IMR-90 (cell line): Measurements from ENCODE around the gene ATRN. TPM values are rescaled to one million over a fixed set of nuclear protein-coding genes. Genes with fewer than 3 reads are reported as not detected.

Source experiments
- ATAC-seq: fragments of 200-7000 bp; cut with Tn5 transposase; 2 replicates; pipeline ENCODE4 v1.9.1; 2020; ENCODE audit warnings: low read depth, mild to moderate bottlenecking, moderate library complexity
- BruUV-seq: library from RNA; stranded (reverse); fragments of 400-500 nt; replicated peaks from 2 replicates; lab custom pipeline; 2021; lab: Mats Ljungman, UMichigan
- CTCF ChIA-PET: fragments of 300-600 bp; formaldehyde crosslinking; extraction: SDS; loops from one replicate; lab custom pipeline; 2021; ENCODE audit warnings: antibody characterized with exemption; lab: Yijun Ruan, JAX
- POLR2A ChIA-PET: fragments of 300-600 bp; sonication (Branson Sonifier 250); formaldehyde crosslinking; loops from one replicate; lab custom pipeline; 2022; ENCODE audit warnings: antibody characterized with exemption; ENCODE audit not compliant: unreplicated experiment; lab: Charles Lee
- DNase-seq: peaks from one replicate; pipeline ENCODE4 v3.0.0; 2013
- H2AFZ ChIP-seq: replicated peaks from 2 replicates; pipeline ENCODE3; 2013; ENCODE audit warnings: low read length, mild to moderate bottlenecking; ENCODE audit not compliant: poor library complexity
- H2AK5ac ChIP-seq: 2 replicates; pipeline ENCODE4 v1.6.1; 2013; ENCODE audit warnings: low read depth, low read length, inconsistent platforms
- H2AK9ac ChIP-seq: replicated peaks from 2 replicates; pipeline ENCODE3; 2013; ENCODE audit warnings: mild to moderate bottlenecking, low read depth, low read length, moderate library complexity; ENCODE audit not compliant: poor library complexity
- H2BK120ac ChIP-seq: 2 replicates; pipeline ENCODE4 v1.6.1; 2013; ENCODE audit warnings: low read depth, low read length, inconsistent platforms
- H2BK15ac ChIP-seq: 3 replicates; pipeline ENCODE4 v1.6.1; 2013; ENCODE audit warnings: low read depth, low read length, inconsistent platforms
- H2BK20ac ChIP-seq: 2 replicates; pipeline ENCODE4 v1.6.1; 2013; ENCODE audit warnings: low read depth, mild to moderate bottlenecking, inconsistent platforms, low read length, moderate library complexity
- H2BK5ac ChIP-seq: 2 replicates; pipeline ENCODE4 v1.6.1; 2013; ENCODE audit warnings: mild to moderate bottlenecking, low read depth, low read length, inconsistent platforms; ENCODE audit not compliant: poor library complexity, severe bottlenecking
- H3K14ac ChIP-seq: replicated peaks from 2 replicates; pipeline ENCODE4 v1.6.1; 2013; ENCODE audit warnings: low read depth, low read length, inconsistent platforms
- H3K18ac ChIP-seq: 2 replicates; pipeline ENCODE4 v1.6.1; 2013; ENCODE audit warnings: low read depth, low read length, control low read depth
- H3K23ac ChIP-seq: 2 replicates; pipeline ENCODE4 v1.6.1; 2013; ENCODE audit warnings: low read depth, low read length, inconsistent platforms
- H3K27ac ChIP-seq: 2 replicates; pipeline ENCODE4 v1.5.1; 2013; ENCODE audit warnings: mild to moderate bottlenecking, control low read depth, low read length; ENCODE audit not compliant: insufficient read depth
- H3K27me3 ChIP-seq: 2 replicates; pipeline ENCODE4 v1.6.1; 2013; ENCODE audit warnings: low read length; ENCODE audit not compliant: control insufficient read depth, insufficient read depth
- H3K36me3 ChIP-seq: 2 replicates; pipeline ENCODE4 v1.6.1; 2013; ENCODE audit warnings: low read length, mixed read lengths; ENCODE audit not compliant: control insufficient read depth, insufficient read depth
- H3K4ac ChIP-seq: 2 replicates; pipeline ENCODE4 v1.6.1; 2013; ENCODE audit warnings: low read depth, low read length, inconsistent platforms
- H3K4me1 ChIP-seq: 2 replicates; pipeline ENCODE4 v1.6.1; 2013; ENCODE audit warnings: low read length, mixed read lengths; ENCODE audit not compliant: control insufficient read depth, insufficient read depth
- H3K4me2 ChIP-seq: 2 replicates; pipeline ENCODE4 v1.6.1; 2013; ENCODE audit warnings: low read depth, mild to moderate bottlenecking, control low read depth, low read length, moderate library complexity
- H3K4me3 ChIP-seq: 2 replicates; pipeline ENCODE4 v1.5.1; 2013; ENCODE audit warnings: low read depth, mild to moderate bottlenecking, control low read depth, low read length, moderate library complexity; ENCODE audit not compliant: insufficient read depth
- H3K56ac ChIP-seq: 2 replicates; pipeline ENCODE4 v1.6.1; 2013; ENCODE audit warnings: low read length, inconsistent platforms; ENCODE audit not compliant: insufficient read depth; ENCODE audit errors: extremely low read depth
- H3K79me1 ChIP-seq, 2 experiments: 2 replicates each; pipeline ENCODE4 v1.6.1; 2013; ENCODE audit warnings: low read length in 2 of 2, inconsistent platforms in 1 of 2, low read depth in 1 of 2
- H3K9ac ChIP-seq: 2 replicates; pipeline ENCODE4 v1.6.1; 2013; ENCODE audit warnings: low read depth, low read length, control low read depth
- H3K9me1 ChIP-seq: 2 replicates; pipeline ENCODE4 v1.6.1; 2013; ENCODE audit warnings: low read length, inconsistent platforms; ENCODE audit not compliant: insufficient read depth
- H3K9me3 ChIP-seq: 2 replicates; pipeline ENCODE4 v1.6.1; 2013; ENCODE audit warnings: low read length; ENCODE audit not compliant: control insufficient read depth, insufficient read depth
- H4K20me1 ChIP-seq: 2 replicates; pipeline ENCODE4 v1.6.1; 2013; ENCODE audit warnings: low read length, inconsistent platforms; ENCODE audit not compliant: insufficient read depth
- H4K5ac ChIP-seq: 2 replicates; pipeline ENCODE4 v1.6.1; 2013; ENCODE audit warnings: mild to moderate bottlenecking, low read depth, low read length, control low read depth
- H4K8ac ChIP-seq, 2 experiments: 2 replicates each; pipeline ENCODE4 v1.6.1; 2013; ENCODE audit warnings: low read depth in 2 of 2, low read length in 2 of 2, control low read depth in 1 of 2, inconsistent platforms in 1 of 2
- H4K91ac ChIP-seq: 2 replicates; pipeline ENCODE4 v1.6.1; 2013; ENCODE audit warnings: low read depth, low read length, inconsistent platforms; ENCODE audit not compliant: insufficient read depth
- BHLHE40 ChIP-seq: fragments of 150-350 bp; IDR thresholded peaks from 2 replicates; pipeline ENCODE4 v1.6.1; 2016; ENCODE audit warnings: mild to moderate bottlenecking, low read depth, low read length
- CHD1 ChIP-seq: IDR thresholded peaks from 2 replicates; pipeline ENCODE4 v1.6.1; 2012; ENCODE audit warnings: low read depth, low read length, improper control_type of control experiment
- FOS ChIP-seq: fragments of 150-350 bp; IDR thresholded peaks from 2 replicates; pipeline ENCODE4 v1.6.1; 2016; ENCODE audit warnings: low read depth, low read length
- MAFK ChIP-seq: IDR thresholded peaks from 2 replicates; pipeline ENCODE4 v1.6.1; 2012; ENCODE audit warnings: low read depth, low read length, improper control_type of control experiment
- MAZ ChIP-seq: IDR thresholded peaks from 2 replicates; pipeline ENCODE4 v1.6.1; 2012; ENCODE audit warnings: low read depth, mild to moderate bottlenecking, low read length, improper control_type of control experiment, moderate library complexity, borderline replicate concordance
- MXI1 ChIP-seq: IDR thresholded peaks from 2 replicates; pipeline ENCODE4 v1.6.1; 2012; ENCODE audit warnings: low read depth, mild to moderate bottlenecking, low read length, moderate library complexity, borderline replicate concordance
- POLR2A ChIP-seq: IDR thresholded peaks from 2 replicates; pipeline ENCODE4 v1.6.1; 2012; ENCODE audit warnings: mild to moderate bottlenecking, low read depth, low read length
- RCOR1 ChIP-seq: IDR thresholded peaks from 2 replicates; pipeline ENCODE4 v1.6.1; 2012; ENCODE audit warnings: mild to moderate bottlenecking, low read length, improper control_type of control experiment; ENCODE audit not compliant: insufficient replicate concordance
- RFX5 ChIP-seq: IDR thresholded peaks from 2 replicates; pipeline ENCODE4 v1.8.0; 2012; ENCODE audit warnings: low read depth, mild to moderate bottlenecking, low read length, moderate library complexity
- WGBS, 2 experiments: methylation state at CpG; one replicate each; pipeline versions ENCODE4 v1.1.5 to v1.1.7; 2013; ENCODE audit warnings: missing lambda C conversion rate in 2 of 2; ENCODE audit not compliant: insufficient read length in 1 of 2; ENCODE audit errors: extremely low coverage in 2 of 2; 5-methylcytosine and 5-hydroxymethylcytosine counted together
- dilution Hi-C: fragments of 300-500 bp; cut with HindIII; formaldehyde crosslinking; loops from one replicate; pipeline ENCODE4 v1.14.3; 2018; ENCODE audit warnings: low sequenced_read_pairs; ENCODE audit not compliant: unreplicated experiment
- in situ Hi-C: fragments of 300-500 bp; cut with MboI; formaldehyde crosslinking; loops from 3 replicates; pipeline ENCODE4 v1.14.3; 2019; ENCODE audit warnings: low sequenced_read_pairs, inconsistent platforms, mixed read lengths
- intact Hi-C: fragments of 100-400 bp; cut with micrococcal nuclease; formaldehyde crosslinking; loops from 2 replicates; pipeline ENCODE4 v1.10.0; 2022
- polyA plus RNA-seq, 3 experiments: library from polyadenylated mRNA; depleted of rRNA; stranded (reverse); fragments of >200 nt; gene quantifications; 2 replicates each; pipeline ENCODE4 v1.2.3, GENCODE V29; 2012; ENCODE audit warnings: low replicate concordance in 1 of 3
- total RNA-seq: library from RNA; depleted of rRNA; stranded (reverse); fragments of >200 nt; gene quantifications from 2 replicates; pipeline ENCODE4 v1.2.3, GENCODE V29; 2012
- TF ChIP-seq, protein P1 (sequence below): fragments of 150-350 bp; IDR thresholded peaks from 2 replicates; pipeline ENCODE4 v1.6.1; 2016; ENCODE audit warnings: low read depth, mild to moderate bottlenecking, low read length, moderate library complexity, borderline replicate concordance
- TF ChIP-seq, protein P2 (sequence below): fragments of 150-350 bp; IDR thresholded peaks from 2 replicates; pipeline ENCODE4 v1.6.1; 2017; ENCODE audit warnings: mild to moderate bottlenecking, antibody characterized with exemption, low read length, low read depth

Gene ATRN
- total and polyA plus RNA-seq, 2 of the 4 experiments (the other 2 are of a cell fraction) = 32.3 to 46.2 TPM

DNA sequence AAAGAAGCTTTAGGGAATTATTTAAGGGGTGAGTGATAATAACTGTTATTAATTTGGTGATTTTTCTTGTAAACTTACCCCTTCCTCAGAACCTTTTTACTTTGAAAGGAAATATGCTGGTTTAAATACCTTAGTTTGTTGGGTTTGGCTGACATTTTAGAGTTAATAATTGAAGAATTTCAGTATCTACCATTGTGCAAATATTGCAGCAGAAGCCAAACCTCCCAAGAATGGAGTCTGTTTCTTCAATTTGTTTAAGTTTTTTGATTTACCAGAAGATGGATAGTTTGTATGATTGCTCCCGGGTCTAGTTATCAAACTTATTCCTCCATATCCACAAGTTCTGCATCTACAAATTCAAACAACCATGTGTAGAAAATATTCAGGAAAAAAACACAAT, 77.1 kb downstream of the ATRN start:
- Histone ChIP-seq H4K8ac (no peak overlapping the region), H2BK20ac (no peak overlapping the region), H2BK120ac (no peak overlapping the region), H2BK5ac (no peak overlapping the region), H4K5ac (no peak overlapping the region), H3K9me1 (peaks cover 6% of the 10 kb centered on the region), H3K56ac (no peak overlapping the region), H2BK15ac (no peak overlapping the region), H3K4ac (no peak overlapping the region), H3K14ac (no peak overlapping the region), H2AFZ (no peak overlapping the region), H3K9ac (no peak overlapping the region), H3K4me1 (no peaks in the 10 kb centered on the region; the same call in 1 of the 2 replicates), H3K27ac (no peak overlapping the region), H3K27me3 (no peaks in the 10 kb centered on the region), H3K79me1 (peaks cover 14 to 16% of the 10 kb centered on the region in 2 experiments; a peak in 3 of 4 replicates), H2AK9ac (no peak overlapping the region), H3K4me3 (no peak overlapping the region), H3K18ac (no peak overlapping the region), H4K91ac (no peak overlapping the region), H3K23ac (no peak overlapping the region), H2AK5ac (no peak overlapping the region), H3K9me3 (no peaks in the 10 kb centered on the region), H3K36me3 (peaks cover 5% of the 10 kb centered on the region; the same call in 1 of the 2 replicates), H3K4me2 (no peak overlapping the region), H4K20me1 (peaks cover 6% of the 10 kb centered on the region; the same call in 1 of the 2 replicates)
- no TSS peak for BruUV-seq
- intact Hi-C loops (no loop called here), in situ Hi-C loops (no loop called here), dilution Hi-C loops (no loop called here)
- DNase-seq (no peak), ATAC-seq (no peak)
- TF ChIP-seq MXI1 (no peak), MAFK (no peak), FOS (no peak), BHLHE40 (no peak), MAZ (no peak), RFX5 (no peak), POLR2A (no peak), RCOR1 (no peak), CHD1 (no peak)
- TF ChIP-seq, protein P1, sequence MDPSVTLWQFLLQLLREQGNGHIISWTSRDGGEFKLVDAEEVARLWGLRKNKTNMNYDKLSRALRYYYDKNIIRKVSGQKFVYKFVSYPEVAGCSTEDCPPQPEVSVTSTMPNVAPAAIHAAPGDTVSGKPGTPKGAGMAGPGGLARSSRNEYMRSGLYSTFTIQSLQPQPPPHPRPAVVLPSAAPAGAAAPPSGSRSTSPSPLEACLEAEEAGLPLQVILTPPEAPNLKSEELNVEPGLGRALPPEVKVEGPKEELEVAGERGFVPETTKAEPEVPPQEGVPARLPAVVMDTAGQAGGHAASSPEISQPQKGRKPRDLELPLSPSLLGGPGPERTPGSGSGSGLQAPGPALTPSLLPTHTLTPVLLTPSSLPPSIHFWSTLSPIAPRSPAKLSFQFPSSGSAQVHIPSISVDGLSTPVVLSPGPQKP = no peak
- TF ChIP-seq, protein P2, sequence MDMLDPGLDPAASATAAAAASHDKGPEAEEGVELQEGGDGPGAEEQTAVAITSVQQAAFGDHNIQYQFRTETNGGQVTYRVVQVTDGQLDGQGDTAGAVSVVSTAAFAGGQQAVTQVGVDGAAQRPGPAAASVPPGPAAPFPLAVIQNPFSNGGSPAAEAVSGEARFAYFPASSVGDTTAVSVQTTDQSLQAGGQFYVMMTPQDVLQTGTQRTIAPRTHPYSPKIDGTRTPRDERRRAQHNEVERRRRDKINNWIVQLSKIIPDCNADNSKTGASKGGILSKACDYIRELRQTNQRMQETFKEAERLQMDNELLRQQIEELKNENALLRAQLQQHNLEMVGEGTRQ = no peak
- CTCF ChIA-PET = no interaction called here
- POLR2A ChIA-PET = no interaction called here
- no CpG with 5 or more reads among the region's 1 CpG for WGBS, 2 experiments
